Measurements from ENCODE around the gene GNPTAB. TPM values are rescaled to one million over a fixed set of nuclear protein-coding genes. Genes with fewer than 3 reads are reported as not detected.
A peak's percentile ranks its signal among the peaks of the same experiment; 100 is the strongest.
"Not testable (repeated sequence)": the region's sequence is repeated elsewhere in the genome, so short reads cannot be mapped to it uniquely, and the experiment has no call there.

Gene GNPTAB
- total RNA-seq, 2 donors from 2014 or later, result 27.8 to 30.5 TPM

GRCh38 chr12:101738920-101739665 lies 91.7 kb downstream of the GNPTAB start, which contains the start of gene SYCP3:
Gene SYCP3, minus strand, starts transcription at chr12:101739462. Its CDS starts 1,527 bp downstream, at chr12:101737935.
- no peak within 1 kb of the TSS for H3K4me3 ChIP-seq (ENCODE audit: low read length)
- 96 to 97% methylated on average over 38 to 57 of the region's 57 CpGs for WGBS, 2 experiments (ENCODE audit: insufficient coverage in 1 of 2, insufficient read length in 1 of 2)
- no peaks in the 10 kb centered on the region for H3K36me3 ChIP-seq (ENCODE audit: control insufficient read depth, insufficient read depth, low read length)
- no peaks in the 10 kb centered on the region for H3K27me3 Mint-ChIP-seq (ENCODE audit: insufficient read depth)
- peaks cover 13% of the 10 kb centered on the region for H3K36me3 Mint-ChIP-seq (ENCODE audit: low read depth)
- TF ChIP-seq CTCF (conservative IDR thresholded peaks at IDR 0.05), result no peak
- no peak for DNase-seq
- H3K4me1 ChIP-seq (ENCODE audit: control insufficient read depth, insufficient read depth, low read length), result no peaks in the 10 kb centered on the region
- no peaks in the 10 kb centered on the region for H3K9me3 Mint-ChIP-seq
- H3K4me3 Mint-ChIP-seq, result no peak within 1 kb of the TSS
- H3K9ac ChIP-seq (ENCODE audit: extremely low read depth, low read length, poor library complexity, severe bottlenecking), result no peak within 1 kb of the TSS
- H3K27me3 ChIP-seq (ENCODE audit: control insufficient read depth, insufficient read depth, low read length, poor library complexity, severe bottlenecking), result no peaks in the 10 kb centered on the region
- H3K27ac Mint-ChIP-seq, result no peak within 1 kb of the TSS
- H3K4me1 Mint-ChIP-seq, result no peaks in the 10 kb centered on the region
- no peak within 1 kb of the TSS for H3K27ac ChIP-seq (ENCODE audit: low read depth, low read length)
- no peaks in the 10 kb centered on the region for H3K9me3 ChIP-seq (ENCODE audit: control insufficient read depth, low read length)

GRCh38 chr12:101737476-101737875 lies 93.3 kb downstream of the GNPTAB start:
- no peak overlapping the region for H3K4me3 ChIP-seq (ENCODE audit: low read length)
- no peak for TF ChIP-seq CTCF (conservative IDR thresholded peaks at IDR 0.05)
- no peak for DNase-seq
- peak overlapping the region; percentile 9 for H3K27ac Mint-ChIP-seq
- WGBS, 2 experiments (ENCODE audit: insufficient coverage in 1 of 2, insufficient read length in 1 of 2), result 90 to 91% methylated on average over 6 of the region's 6 CpGs
- no peak overlapping the region for H3K9ac ChIP-seq (ENCODE audit: extremely low read depth, low read length, poor library complexity, severe bottlenecking)
- no peaks in the 10 kb centered on the region for H3K27me3 ChIP-seq (ENCODE audit: control insufficient read depth, insufficient read depth, low read length, poor library complexity, severe bottlenecking)
- H3K4me3 Mint-ChIP-seq, result no peak overlapping the region
- H3K4me1 ChIP-seq (ENCODE audit: control insufficient read depth, insufficient read depth, low read length), result no peaks in the 10 kb centered on the region
- H3K36me3 ChIP-seq (ENCODE audit: control insufficient read depth, insufficient read depth, low read length), result no peaks in the 10 kb centered on the region
- no peak overlapping the region for H3K27ac ChIP-seq (ENCODE audit: low read depth, low read length)
- H3K9me3 ChIP-seq (ENCODE audit: control insufficient read depth, low read length), result no peaks in the 10 kb centered on the region
- no peaks in the 10 kb centered on the region for H3K9me3 Mint-ChIP-seq
- H3K36me3 Mint-ChIP-seq (ENCODE audit: low read depth), result peaks cover 10% of the 10 kb centered on the region
- H3K27me3 Mint-ChIP-seq (ENCODE audit: insufficient read depth), result no peaks in the 10 kb centered on the region
- no peaks in the 10 kb centered on the region for H3K4me1 Mint-ChIP-seq

GRCh38 chr12:101734482-101734881 lies 96.3 kb downstream of the GNPTAB start:
- H3K27me3 ChIP-seq (ENCODE audit: control insufficient read depth, insufficient read depth, low read length, poor library complexity, severe bottlenecking); H3K36me3 ChIP-seq (ENCODE audit: control insufficient read depth, insufficient read depth, low read length); H3K27ac Mint-ChIP-seq; H3K4me1 ChIP-seq (ENCODE audit: control insufficient read depth, insufficient read depth, low read length); H3K4me3 ChIP-seq (ENCODE audit: low read length); H3K27me3 Mint-ChIP-seq (ENCODE audit: insufficient read depth); H3K27ac ChIP-seq (ENCODE audit: low read depth, low read length); DNase-seq; H3K4me3 Mint-ChIP-seq; H3K9ac ChIP-seq (ENCODE audit: extremely low read depth, low read length, poor library complexity, severe bottlenecking); H3K9me3 Mint-ChIP-seq; H3K4me1 Mint-ChIP-seq; H3K36me3 Mint-ChIP-seq (ENCODE audit: low read depth); H3K9me3 ChIP-seq (ENCODE audit: control insufficient read depth, low read length): not testable (repeated sequence)
- 95 to 100% methylated on average over 2 to 5 of the region's 5 CpGs for WGBS, 2 experiments (ENCODE audit: insufficient coverage in 1 of 2, insufficient read length in 1 of 2)

Measured in endodermal cell (in vitro differentiated cells).